Measurements from ENCODE around the gene GRID2. TPM values are rescaled to one million over a fixed set of nuclear protein-coding genes. Genes with fewer than 3 reads are reported as not detected.

The GRID2 gene
- total RNA-seq, 1 donor from 2014 or later: 11.6 TPM

- H3K36me3 Mint-ChIP-seq (ENCODE audit: low read depth, unreplicated experiment): no peaks in the 10 kb centered on the region
- no peaks in the 10 kb centered on the region for H3K9me3 Mint-ChIP-seq (ENCODE audit: unreplicated experiment)
- no peak overlapping the region for H3K27ac Mint-ChIP-seq (ENCODE audit: unreplicated experiment)
- H3K27me3 Mint-ChIP-seq (ENCODE audit: unreplicated experiment): no peaks in the 10 kb centered on the region
- peaks cover 3% of the 10 kb centered on the region for H3K4me1 Mint-ChIP-seq (ENCODE audit: unreplicated experiment)
- H3K4me3 Mint-ChIP-seq (ENCODE audit: unreplicated experiment): no peak overlapping the region
- DNase-seq (ENCODE audit: low spot score): no peak
- TF ChIP-seq, protein P1, sequence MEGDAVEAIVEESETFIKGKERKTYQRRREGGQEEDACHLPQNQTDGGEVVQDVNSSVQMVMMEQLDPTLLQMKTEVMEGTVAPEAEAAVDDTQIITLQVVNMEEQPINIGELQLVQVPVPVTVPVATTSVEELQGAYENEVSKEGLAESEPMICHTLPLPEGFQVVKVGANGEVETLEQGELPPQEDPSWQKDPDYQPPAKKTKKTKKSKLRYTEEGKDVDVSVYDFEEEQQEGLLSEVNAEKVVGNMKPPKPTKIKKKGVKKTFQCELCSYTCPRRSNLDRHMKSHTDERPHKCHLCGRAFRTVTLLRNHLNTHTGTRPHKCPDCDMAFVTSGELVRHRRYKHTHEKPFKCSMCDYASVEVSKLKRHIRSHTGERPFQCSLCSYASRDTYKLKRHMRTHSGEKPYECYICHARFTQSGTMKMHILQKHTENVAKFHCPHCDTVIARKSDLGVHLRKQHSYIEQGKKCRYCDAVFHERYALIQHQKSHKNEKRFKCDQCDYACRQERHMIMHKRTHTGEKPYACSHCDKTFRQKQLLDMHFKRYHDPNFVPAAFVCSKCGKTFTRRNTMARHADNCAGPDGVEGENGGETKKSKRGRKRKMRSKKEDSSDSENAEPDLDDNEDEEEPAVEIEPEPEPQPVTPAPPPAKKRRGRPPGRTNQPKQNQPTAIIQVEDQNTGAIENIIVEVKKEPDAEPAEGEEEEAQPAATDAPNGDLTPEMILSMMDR (IDR thresholded peaks at IDR 0.05; ENCODE audit: unreplicated experiment): no peak
These were observed 39.6 kb upstream of the GRID2 start for GRCh38 chr4:92264163-92264562.

DNA sequence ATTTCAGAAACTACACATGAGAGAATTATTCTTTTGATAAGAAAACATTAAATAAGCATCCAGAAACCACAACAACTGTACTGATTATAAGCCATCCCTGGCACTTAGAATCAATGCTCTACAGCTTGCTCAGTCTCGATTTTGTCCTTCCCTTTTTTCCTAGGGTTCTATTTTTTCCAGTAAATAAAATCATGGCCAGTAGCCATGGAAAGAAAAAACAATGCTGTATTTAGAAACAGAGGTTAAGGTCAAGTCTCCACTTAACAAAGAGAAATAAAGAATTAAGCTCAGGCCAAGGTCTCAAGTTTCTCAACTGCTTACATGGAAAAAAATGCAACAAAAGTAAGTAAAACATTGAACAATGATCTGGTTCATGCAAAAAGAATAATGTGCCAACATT is 38.7 kb upstream of the GRID2 start:
- Mint-ChIP-seq H3K27me3 (ENCODE audit: unreplicated experiment) (no peaks in the 10 kb centered on the region), H3K27ac (ENCODE audit: unreplicated experiment) (no peak overlapping the region), H3K4me3 (ENCODE audit: unreplicated experiment) (no peak overlapping the region), H3K36me3 (ENCODE audit: low read depth, unreplicated experiment) (no peaks in the 10 kb centered on the region), H3K9me3 (ENCODE audit: unreplicated experiment) (no peaks in the 10 kb centered on the region), H3K4me1 (ENCODE audit: unreplicated experiment) (peaks cover 3% of the 10 kb centered on the region)
- TF ChIP-seq, protein P1 (IDR thresholded peaks at IDR 0.05; ENCODE audit: unreplicated experiment): no peak
- no peak for DNase-seq (ENCODE audit: low spot score)

- H3K4me3 Mint-ChIP-seq (ENCODE audit: unreplicated experiment): no peak overlapping the region
These were observed 38.0 kb upstream of the GRID2 start for GRCh38 chr4:92265798-92266197.

DNA sequence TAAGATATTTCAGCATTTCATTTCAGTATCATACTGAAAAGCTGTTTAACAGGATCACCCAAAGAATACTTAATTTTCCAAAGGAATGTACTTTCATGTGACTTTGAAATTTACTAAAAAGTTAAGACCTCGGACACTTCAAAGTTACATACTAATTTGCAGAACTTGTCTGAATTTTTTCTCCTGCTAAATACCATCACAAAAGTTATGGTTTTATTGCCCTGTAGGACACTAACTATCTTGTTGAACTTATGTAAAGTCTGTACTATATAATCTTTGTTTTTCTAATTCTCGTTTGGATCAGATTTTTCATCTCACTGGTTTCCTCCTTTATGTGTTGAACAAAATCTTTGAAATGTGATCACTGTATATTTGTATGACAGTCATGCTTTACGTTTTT is 37.2 kb upstream of the GRID2 start:
- H3K9me3 Mint-ChIP-seq (ENCODE audit: unreplicated experiment): no peaks in the 10 kb centered on the region
- no peaks in the 10 kb centered on the region for H3K36me3 Mint-ChIP-seq (ENCODE audit: low read depth, unreplicated experiment)
- no peak overlapping the region for H3K4me3 Mint-ChIP-seq (ENCODE audit: unreplicated experiment)
- no peak overlapping the region for H3K27ac Mint-ChIP-seq (ENCODE audit: unreplicated experiment)
- TF ChIP-seq, protein P1 (IDR thresholded peaks at IDR 0.05; ENCODE audit: unreplicated experiment): no peak
- peaks cover 6% of the 10 kb centered on the region for H3K4me1 Mint-ChIP-seq (ENCODE audit: unreplicated experiment)
- H3K27me3 Mint-ChIP-seq (ENCODE audit: unreplicated experiment): no peaks in the 10 kb centered on the region
- no peak for DNase-seq (ENCODE audit: low spot score)

More at GRCh38 chr4:92265798-92266197, 38.0 kb upstream of the GRID2 start:
- Mint-ChIP-seq H3K27ac (ENCODE audit: unreplicated experiment) (no peak overlapping the region), H3K4me1 (ENCODE audit: unreplicated experiment) (peaks cover 3% of the 10 kb centered on the region), H3K27me3 (ENCODE audit: unreplicated experiment) (no peaks in the 10 kb centered on the region), H3K9me3 (ENCODE audit: unreplicated experiment) (no peaks in the 10 kb centered on the region), H3K36me3 (ENCODE audit: low read depth, unreplicated experiment) (no peaks in the 10 kb centered on the region)
- no peak for DNase-seq (ENCODE audit: low spot score)
- TF ChIP-seq, protein P1 (IDR thresholded peaks at IDR 0.05; ENCODE audit: unreplicated experiment): no peak

GRCh38 chr4:92268642-92269041 is 35.1 kb upstream of the GRID2 start:
- no peak for DNase-seq (ENCODE audit: low spot score)
- Mint-ChIP-seq H3K9me3 (ENCODE audit: unreplicated experiment) (no peaks in the 10 kb centered on the region), H3K4me3 (ENCODE audit: unreplicated experiment) (no peak overlapping the region), H3K4me1 (ENCODE audit: unreplicated experiment) (peaks cover 4% of the 10 kb centered on the region), H3K27ac (ENCODE audit: unreplicated experiment) (no peak overlapping the region), H3K27me3 (ENCODE audit: unreplicated experiment) (no peaks in the 10 kb centered on the region), H3K36me3 (ENCODE audit: low read depth, unreplicated experiment) (no peaks in the 10 kb centered on the region)
- TF ChIP-seq, protein P1 (IDR thresholded peaks at IDR 0.05; ENCODE audit: unreplicated experiment): no peak
